ENCODE measurements around the gene TMEM245. TPM values are rescaled to one million over a fixed set of nuclear protein-coding genes. Genes with fewer than 3 reads are reported as not detected.
"Not testable (repeated sequence)": the region's sequence is repeated elsewhere in the genome, so short reads cannot be mapped to it uniquely, and the experiment has no call there.

Gene TMEM245
- total and polyA plus RNA-seq, 2 experiments from 2014 or later = 20.8 to 30.2 TPM

DNA sequence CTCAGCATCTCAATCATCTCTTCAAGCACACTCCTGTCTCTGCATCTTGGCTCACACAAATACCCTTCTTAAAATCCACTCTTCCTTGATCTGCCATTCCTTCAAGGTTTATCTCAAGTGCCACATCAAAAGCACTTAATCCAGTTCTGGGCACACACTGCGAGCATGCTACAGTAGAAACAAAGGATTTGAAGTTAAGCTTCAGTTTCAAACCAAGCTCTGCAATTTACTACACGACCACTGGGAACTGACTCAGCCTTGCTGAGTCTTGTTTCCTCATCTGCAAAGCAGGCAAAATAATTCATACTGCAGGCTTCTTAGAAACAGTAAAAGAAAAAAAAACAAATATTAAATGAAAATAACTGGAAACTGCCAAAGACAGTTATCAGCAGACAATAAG, 56.0 kb downstream of the TMEM245 start:
- Histone ChIP-seq H3K27ac (no peak overlapping the region), H3K9me3 (ENCODE audit: low read depth) (no peaks in the 10 kb centered on the region), H3K27me3 (replicated peaks; ENCODE audit: insufficient read depth) (no peaks in the 10 kb centered on the region), H3F3A (ENCODE audit: insufficient read depth) (peaks cover 38% of the 10 kb centered on the region), H3K9ac (no peak overlapping the region), H3K79me2 (ENCODE audit: insufficient read depth) (0 out of 2 replicates have a peak, but pooled peaks cover 3% of the 10 kb centered on the region), H3K4me2 (ENCODE audit: unreplicated experiment) (peak overlapping the region; percentile 9), H3K36me3 (ENCODE audit: low read depth) (peaks cover 33% of the 10 kb centered on the region), H3K4me1 (ENCODE audit: insufficient read depth) (peaks cover 26% of the 10 kb centered on the region), H3K4me3 (no peak overlapping the region), H3K9me2 (ENCODE audit: insufficient read depth) (no peaks in the 10 kb centered on the region), H2AFZ (no peak overlapping the region), H4K20me1 (ENCODE audit: insufficient read depth) (no peaks in the 10 kb centered on the region)
- in situ Hi-C loops (cut with MboI) = no loop called here
- no peak for TF ChIP-seq EZH2 (IDR thresholded peaks at IDR 0.05; ENCODE audit: insufficient read depth, poor library complexity, severe bottlenecking)
- TF ChIP-seq EZH2phosphoT487 (IDR thresholded peaks at IDR 0.05; ENCODE audit: insufficient read depth, low read depth) = no peak
- DNase-seq = peak; percentile 53
- WGBS, 2 experiments (ENCODE audit: low coverage in 1 of 2, low lambda C conversion rate in 2 of 2, missing lambda C conversion rate in 2 of 2) = 46 to 51% methylated on average over 2 of the region's 2 CpGs

DNA sequence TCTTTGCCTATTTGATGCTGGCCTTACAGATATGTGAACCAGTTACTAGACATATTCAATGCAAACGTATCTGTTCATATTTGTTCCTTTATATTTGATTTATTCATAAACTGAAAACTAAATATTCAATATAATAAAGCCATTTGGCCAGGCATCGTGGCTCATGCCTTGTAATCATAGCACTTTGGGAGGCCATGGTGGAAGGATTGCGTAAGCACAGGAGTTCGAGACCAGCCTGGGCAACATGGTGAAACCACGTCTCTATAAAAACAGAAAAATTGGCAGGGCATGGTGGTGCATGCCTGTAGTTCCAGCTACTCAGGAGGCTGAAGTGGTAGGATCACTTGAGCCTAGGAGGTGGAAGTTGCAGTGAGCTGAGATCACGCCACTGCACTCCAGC, 57.2 kb downstream of the TMEM245 start:
- no peak overlapping the region for H3K4me2 ChIP-seq (ENCODE audit: unreplicated experiment)
- no peak for TF ChIP-seq EZH2phosphoT487 (IDR thresholded peaks at IDR 0.05; ENCODE audit: insufficient read depth, low read depth)
- no peak for TF ChIP-seq EZH2 (IDR thresholded peaks at IDR 0.05; ENCODE audit: insufficient read depth, poor library complexity, severe bottlenecking)
- peaks cover 28% of the 10 kb centered on the region; the same call in 1 of the 2 replicates for H3K36me3 ChIP-seq (ENCODE audit: low read depth)
- no peak overlapping the region for H3K27ac ChIP-seq
- H3K9ac ChIP-seq = no peak overlapping the region
- H3K4me3 ChIP-seq = no peak overlapping the region
- H3K9me2 ChIP-seq (ENCODE audit: insufficient read depth) = no peaks in the 10 kb centered on the region
- H3K79me2 ChIP-seq (ENCODE audit: insufficient read depth) = 0 out of 2 replicates have a peak, but pooled peaks cover 3% of the 10 kb centered on the region
- H3K4me1 ChIP-seq (ENCODE audit: insufficient read depth) = peaks cover 26% of the 10 kb centered on the region
- WGBS, 2 experiments (ENCODE audit: low coverage in 1 of 2, low lambda C conversion rate in 2 of 2, missing lambda C conversion rate in 2 of 2) = 93 to 94% methylated on average over 6 of the region's 6 CpGs
- in situ Hi-C loops (cut with MboI) = no loop called here
- H3K27me3 ChIP-seq (replicated peaks; ENCODE audit: insufficient read depth) = no peaks in the 10 kb centered on the region
- no peak overlapping the region for H2AFZ ChIP-seq
- peaks cover 38% of the 10 kb centered on the region for H3F3A ChIP-seq (ENCODE audit: insufficient read depth)
- no peaks in the 10 kb centered on the region for H4K20me1 ChIP-seq (ENCODE audit: insufficient read depth)
- H3K9me3 ChIP-seq (ENCODE audit: low read depth) = no peaks in the 10 kb centered on the region
- DNase-seq = no peak

DNA sequence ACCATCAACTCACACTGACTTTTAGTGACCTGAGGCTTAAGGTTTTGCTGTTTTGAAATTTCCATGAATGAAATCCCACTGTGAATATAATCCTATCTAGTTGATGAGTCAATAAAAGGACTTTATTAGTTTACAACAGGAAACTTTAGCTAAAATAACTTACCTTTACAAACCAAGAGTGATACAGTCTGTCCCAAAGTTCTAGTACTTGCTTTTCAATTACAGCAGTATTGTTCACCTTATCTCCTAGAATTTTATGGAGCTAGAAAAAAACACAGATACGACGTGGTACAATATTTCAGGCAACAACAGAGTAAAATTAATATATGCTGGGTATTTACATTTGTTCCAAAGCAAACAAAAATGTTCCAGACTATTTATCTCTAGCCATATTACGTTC, 59.6 kb downstream of the TMEM245 start:
- Histone ChIP-seq H3F3A (ENCODE audit: insufficient read depth) (peaks cover 17% of the 10 kb centered on the region), H3K9me2 (ENCODE audit: insufficient read depth) (no peaks in the 10 kb centered on the region), H3K4me2 (ENCODE audit: unreplicated experiment) (no peak overlapping the region), H3K4me1 (ENCODE audit: insufficient read depth) (peaks cover 13% of the 10 kb centered on the region), H3K27me3 (replicated peaks; ENCODE audit: insufficient read depth) (no peaks in the 10 kb centered on the region), H3K9ac (no peak overlapping the region), H3K36me3 (ENCODE audit: low read depth) (peaks cover 38% of the 10 kb centered on the region), H3K27ac (no peak overlapping the region), H3K4me3 (no peak overlapping the region), H2AFZ (no peak overlapping the region), H3K79me2 (ENCODE audit: insufficient read depth) (0 out of 2 replicates have a peak, but pooled peaks cover 3% of the 10 kb centered on the region), H3K9me3 (ENCODE audit: low read depth) (no peaks in the 10 kb centered on the region), H4K20me1 (ENCODE audit: insufficient read depth) (no peaks in the 10 kb centered on the region)
- TF ChIP-seq EZH2phosphoT487 (IDR thresholded peaks at IDR 0.05; ENCODE audit: insufficient read depth, low read depth) = no peak
- no peak for TF ChIP-seq EZH2 (IDR thresholded peaks at IDR 0.05; ENCODE audit: insufficient read depth, poor library complexity, severe bottlenecking)
- DNase-seq = no peak
- in situ Hi-C loops (cut with MboI) = no loop called here
- 98% methylated on average over 3 of the region's 3 CpGs for WGBS, 2 experiments (ENCODE audit: low coverage in 1 of 2, low lambda C conversion rate in 2 of 2, missing lambda C conversion rate in 2 of 2)

DNA sequence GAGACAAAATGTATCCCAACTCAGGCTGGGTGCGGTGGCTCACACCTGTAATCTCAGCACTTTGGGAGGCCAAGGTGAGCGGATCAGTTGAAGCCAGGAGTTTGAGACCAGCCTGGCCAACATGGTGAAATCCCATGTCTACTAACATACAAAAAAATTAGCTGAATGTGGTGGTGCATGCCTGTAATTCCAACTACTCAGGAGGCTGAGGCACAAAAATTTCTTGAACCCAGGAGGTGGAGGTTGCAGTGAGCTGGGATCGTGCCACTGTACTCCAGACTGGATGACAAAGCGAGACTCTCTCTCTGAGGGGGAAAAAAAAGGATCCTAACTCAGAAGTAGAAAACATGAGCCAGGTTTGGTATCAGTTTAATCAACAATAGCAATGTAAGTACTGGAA, 66.6 kb downstream of the TMEM245 start:
- H3K9ac ChIP-seq; H3F3A ChIP-seq (ENCODE audit: insufficient read depth); H3K9me2 ChIP-seq (ENCODE audit: insufficient read depth); in situ Hi-C loops (cut with MboI); H3K27me3 ChIP-seq (replicated peaks; ENCODE audit: insufficient read depth); H3K79me2 ChIP-seq (ENCODE audit: insufficient read depth); DNase-seq; H3K4me2 ChIP-seq (ENCODE audit: unreplicated experiment); H3K4me1 ChIP-seq (ENCODE audit: insufficient read depth); H4K20me1 ChIP-seq (ENCODE audit: insufficient read depth); H3K4me3 ChIP-seq; H2AFZ ChIP-seq; H3K9me3 ChIP-seq (ENCODE audit: low read depth): not testable (repeated sequence)
- peaks cover 23% of the 10 kb centered on the region for H3K36me3 ChIP-seq (ENCODE audit: low read depth)
- H3K27ac ChIP-seq = 0 out of 2 replicates have a peak overlapping the region, but pooled peaks have one; percentile 8
- WGBS, 2 experiments (ENCODE audit: low coverage in 1 of 2, low lambda C conversion rate in 2 of 2, missing lambda C conversion rate in 2 of 2) = 59 to 65% methylated on average over 4 of the region's 4 CpGs

DNA sequence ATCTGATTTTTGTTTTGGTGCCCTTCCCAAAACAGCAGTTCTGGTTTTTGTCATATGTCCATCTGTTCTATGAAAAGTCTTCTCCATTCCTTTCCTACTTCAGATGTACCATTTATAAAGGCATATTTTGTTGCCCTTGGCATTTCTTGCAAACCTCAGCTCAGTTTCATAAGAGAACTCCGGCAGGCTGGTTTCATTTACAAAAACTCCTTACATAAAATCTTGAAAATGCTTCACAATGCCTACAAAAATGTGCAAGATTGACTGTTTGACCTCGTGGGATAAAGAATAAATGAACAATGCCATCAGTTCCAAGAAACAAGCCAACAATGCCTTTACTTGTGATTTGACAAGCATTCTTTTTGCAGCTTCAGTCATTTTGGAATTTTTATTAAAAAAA, 67.3 kb downstream of the TMEM245 start:
- Histone ChIP-seq H3K27ac (peak overlapping the region; percentile 8; the same call in 1 of the 2 replicates), H3K4me2 (ENCODE audit: unreplicated experiment) (no peak overlapping the region), H3F3A (ENCODE audit: insufficient read depth) (no peaks in the 10 kb centered on the region), H3K4me3 (no peak overlapping the region), H3K9me3 (ENCODE audit: low read depth) (no peaks in the 10 kb centered on the region), H3K4me1 (ENCODE audit: insufficient read depth) (peaks cover 5% of the 10 kb centered on the region), H2AFZ (no peak overlapping the region), H3K9me2 (ENCODE audit: insufficient read depth) (no peaks in the 10 kb centered on the region), H3K79me2 (ENCODE audit: insufficient read depth) (no peaks in the 10 kb centered on the region), H3K36me3 (ENCODE audit: low read depth) (peaks cover 30% of the 10 kb centered on the region), H3K27me3 (replicated peaks; ENCODE audit: insufficient read depth) (no peaks in the 10 kb centered on the region), H4K20me1 (ENCODE audit: insufficient read depth) (no peaks in the 10 kb centered on the region), H3K9ac (no peak overlapping the region)
- in situ Hi-C loops (cut with MboI) = no loop called here
- TF ChIP-seq EZH2 (IDR thresholded peaks at IDR 0.05; ENCODE audit: insufficient read depth, poor library complexity, severe bottlenecking) (no peak), EZH2phosphoT487 (IDR thresholded peaks at IDR 0.05; ENCODE audit: insufficient read depth, low read depth) (no peak)
- peak; percentile 52 for DNase-seq
- WGBS, 2 experiments (ENCODE audit: low coverage in 1 of 2, low lambda C conversion rate in 2 of 2, missing lambda C conversion rate in 2 of 2) = 36 to 38% methylated on average over 2 of the region's 2 CpGs

Data from GM23248 (cell line).